DMS153 (cell line): Measurements from ENCODE around the gene ORC2.

ENCODE experiments used
- DNase-seq: peaks from one replicate; lab custom pipeline; 2025; lab: John Stamatoyannopoulos, UW

The ORC2 gene

DNA sequence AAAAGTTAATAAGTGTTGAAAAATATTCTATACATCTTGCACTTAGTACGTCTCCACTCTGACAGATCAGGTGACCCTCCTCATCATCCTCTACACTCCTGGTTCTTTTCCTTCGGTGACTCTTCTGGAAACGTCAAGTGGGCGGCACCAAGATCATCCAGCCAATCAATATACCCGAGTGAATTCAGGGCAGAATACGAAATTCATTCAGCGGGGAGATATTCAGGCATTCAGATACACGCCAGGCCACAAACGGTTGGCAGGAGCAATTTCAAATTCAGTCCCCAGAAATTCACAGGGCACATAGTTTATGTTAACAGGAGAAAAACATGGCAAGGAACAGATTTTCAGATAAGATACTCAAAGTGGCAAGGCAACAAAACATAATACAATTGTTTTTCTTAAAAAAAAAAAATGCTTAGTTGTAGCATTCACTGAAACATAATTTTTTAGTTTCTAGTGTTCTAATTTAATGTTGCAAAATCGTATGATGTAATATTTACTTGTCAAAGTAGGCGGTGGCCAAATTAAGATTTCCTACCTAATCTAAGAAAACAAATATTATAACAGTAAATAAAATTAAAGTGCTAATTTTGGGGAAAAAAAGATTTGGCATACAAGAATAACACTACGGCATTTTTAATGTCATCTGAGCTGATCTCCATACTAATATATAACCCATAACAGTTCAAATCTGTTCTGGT, 103.2 kb downstream of the ORC2 start:
- DNase-seq, result no peak
